Measurements from ENCODE around the gene TCF12.
"Not testable (repeated sequence)": the region's sequence is repeated elsewhere in the genome, so short reads cannot be mapped to it uniquely, and the experiment has no call there.

The TCF12 gene

GRCh38 chr15:57097919-57098543 is 179.6 kb downstream of the TCF12 start:
- DNase-seq = not testable (repeated sequence)

- no peak for DNase-seq
Observed at GRCh38 chr15:57098896-57099295, 180.5 kb downstream of the TCF12 start.

GRCh38 chr15:57100136-57100539 is 181.7 kb downstream of the TCF12 start:
- no peak for DNase-seq

- DNase-seq = no peak
Observed at GRCh38 chr15:57102858-57103257, 184.4 kb downstream of the TCF12 start.

- DNase-seq = no peak
Observed at GRCh38 chr15:57108296-57108695, 189.9 kb downstream of the TCF12 start.

- DNase-seq = no peak
Observed at GRCh38 chr15:57109005-57109404, 190.6 kb downstream of the TCF12 start.

- no peak for DNase-seq
Observed at GRCh38 chr15:57111002-57111401, 192.6 kb downstream of the TCF12 start.

GRCh38 chr15:57112178-57112577 is 193.7 kb downstream of the TCF12 start:
- DNase-seq = no peak

- no peak for DNase-seq
Observed at GRCh38 chr15:57114070-57114469, 195.6 kb downstream of the TCF12 start.

- DNase-seq = no peak
Observed at GRCh38 chr15:57118013-57118799, 199.8 kb downstream of the TCF12 start.

- DNase-seq = no peak
Observed at GRCh38 chr15:57122080-57122840, 203.8 kb downstream of the TCF12 start.

DNA sequence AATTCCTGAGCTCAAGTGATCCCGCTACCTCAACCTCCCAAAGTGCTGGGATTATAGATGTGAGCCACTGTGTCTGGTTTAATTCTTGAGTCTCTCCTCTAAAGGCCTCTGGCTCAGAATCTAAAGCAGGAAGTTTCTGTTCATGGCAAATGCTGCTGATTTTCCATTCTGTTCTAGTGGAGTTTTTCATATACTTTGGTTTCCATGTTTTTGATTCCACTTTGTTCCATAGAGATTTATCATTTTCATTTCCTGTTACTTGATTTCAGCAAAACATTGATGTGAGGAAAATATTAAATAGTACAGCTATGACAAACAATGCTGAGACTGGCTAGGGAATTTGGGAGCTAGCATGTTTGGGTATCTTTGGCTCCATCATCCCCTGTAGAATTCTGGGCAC is 205.6 kb downstream of the TCF12 start:
- no peak for DNase-seq

GRCh38 chr15:57129064-57129463 is 210.6 kb downstream of the TCF12 start:
- DNase-seq = no peak

- DNase-seq = no peak
Observed at GRCh38 chr15:57130956-57131355, 212.5 kb downstream of the TCF12 start.

DNA sequence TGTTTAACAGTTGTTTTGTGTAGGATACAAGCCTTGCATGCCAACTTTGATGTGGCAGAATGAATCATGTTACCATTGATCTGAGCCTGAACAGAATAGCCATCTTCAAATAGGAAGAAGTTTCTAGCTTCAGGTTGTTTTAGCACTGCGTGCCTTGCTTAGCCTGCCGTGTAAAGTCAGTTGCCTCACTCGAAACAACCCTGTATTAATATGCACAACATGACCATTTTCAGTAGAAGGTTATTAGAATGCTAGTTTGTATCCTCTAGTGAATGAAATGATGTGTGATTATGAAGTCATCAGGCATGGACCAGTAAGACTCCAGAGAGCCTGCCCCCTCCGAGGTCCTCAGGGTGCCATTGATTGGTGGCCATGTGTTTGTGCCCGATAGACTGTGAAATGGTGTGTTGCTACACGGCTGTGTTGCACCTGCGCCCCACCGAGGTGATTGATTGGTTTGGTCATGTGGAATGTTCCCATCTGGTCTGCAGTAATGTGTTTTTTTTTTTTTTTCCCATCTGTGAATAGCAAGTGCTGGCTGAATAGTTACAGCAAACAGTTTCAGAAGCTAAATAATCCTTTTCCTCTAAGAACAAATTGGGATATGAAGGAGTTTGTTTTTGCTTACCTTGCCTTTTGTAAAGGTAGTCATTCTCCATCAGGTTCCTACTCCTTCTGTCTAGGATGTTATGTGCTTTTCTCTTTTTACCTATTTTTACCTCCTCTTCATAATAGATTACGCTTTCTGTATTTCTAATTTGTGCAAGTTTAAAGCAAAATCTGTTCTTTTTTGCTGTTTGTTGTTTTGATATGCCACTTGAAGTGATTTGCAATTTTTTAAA is 214.9 kb downstream of the TCF12 start:
- no peak for DNase-seq

DNA sequence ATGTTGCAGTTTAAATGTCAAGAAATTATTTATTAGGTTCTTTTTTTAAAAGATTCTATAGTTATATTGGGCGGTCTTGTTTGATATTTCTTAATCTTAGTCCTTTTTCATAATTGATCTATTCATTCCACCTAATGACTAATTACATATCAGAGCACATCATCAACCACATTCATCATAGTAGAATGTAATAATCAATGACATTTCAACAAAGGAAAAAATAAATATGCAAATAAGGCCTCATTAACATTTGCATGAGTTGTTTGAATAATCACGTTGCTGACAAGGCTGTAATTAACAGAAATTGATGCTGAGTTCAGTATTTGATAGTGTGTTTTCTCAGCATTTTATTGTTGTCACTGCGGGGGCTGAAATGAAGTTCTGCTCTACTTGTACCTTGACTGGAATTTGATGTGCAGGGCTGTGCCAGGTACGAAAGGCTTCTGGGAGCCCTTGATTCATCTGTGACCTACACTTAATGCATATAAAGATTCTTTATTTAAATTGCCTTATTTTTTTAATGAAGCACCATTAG is 215.7 kb downstream of the TCF12 start:
- no peak for DNase-seq

DNA sequence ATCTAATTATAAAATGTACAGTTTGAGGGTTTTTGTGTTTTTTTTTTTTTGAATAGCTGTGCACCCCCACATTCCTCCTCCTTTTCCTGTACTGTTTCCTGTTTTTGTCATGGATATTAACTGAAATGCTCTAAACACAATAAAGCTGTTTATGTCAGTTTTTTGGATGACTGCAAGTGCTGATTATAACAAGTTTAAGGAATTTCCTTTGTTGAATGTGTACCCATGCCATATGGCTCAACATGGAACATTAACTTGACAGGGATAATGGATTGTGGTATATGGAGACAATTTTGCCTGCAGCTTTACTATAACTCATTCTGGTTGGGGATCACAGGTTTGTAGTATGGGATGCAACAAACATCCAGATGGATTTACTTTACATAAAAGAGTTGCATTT is 216.4 kb downstream of the TCF12 start:
- no peak for DNase-seq

DNA sequence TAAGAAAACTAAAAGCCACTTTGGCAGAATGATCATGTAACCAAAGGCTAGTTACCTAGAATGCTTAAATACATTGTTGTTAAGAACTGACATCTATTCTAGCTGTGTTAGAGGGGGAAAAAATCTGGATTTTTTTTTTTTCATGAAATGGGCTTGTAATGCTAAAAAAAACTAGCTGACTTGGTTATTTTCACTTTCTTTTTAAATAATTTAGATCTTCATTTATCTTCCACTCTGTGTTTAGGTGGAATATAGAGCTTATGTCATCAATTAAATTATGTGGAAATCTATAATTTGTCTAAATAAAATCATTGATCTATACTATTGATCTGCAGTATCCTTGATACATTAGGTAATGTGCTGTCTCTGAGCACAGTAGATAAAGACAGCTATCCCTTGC is 217.4 kb downstream of the TCF12 start:
- no peak for DNase-seq

GRCh38 chr15:57138349-57138788 is 219.9 kb downstream of the TCF12 start:
- no peak for DNase-seq

GRCh38 chr15:57143511-57144078 is 225.2 kb downstream of the TCF12 start:
- DNase-seq = no peak

- DNase-seq = no peak
Observed at GRCh38 chr15:57144448-57144847, 226.0 kb downstream of the TCF12 start.

GRCh38 chr15:57146506-57147201 is 228.2 kb downstream of the TCF12 start:
- no peak for DNase-seq
